Neural progenitor cell (in vitro differentiated cells): ENCODE measurements around the gene CFAP45. TPM values are rescaled to one million over a fixed set of nuclear protein-coding genes. Genes with fewer than 3 reads are reported as not detected.

Experiments used
- DNase-seq: peaks from one replicate; pipeline ENCODE4 v3.0.0-alpha.2; 2016; ENCODE audit warnings: low spot score
- H2AFZ ChIP-seq: fragments of 200-600 bp; sonication (generic); replicated peaks from 2 replicates; pipeline ENCODE4 v1.6.1; 2016; ENCODE audit warnings: antibody characterized with exemption
- H3F3A ChIP-seq: fragments of 200-600 bp; sonication (generic); 2 replicates; pipeline ENCODE4 v1.6.1; 2016; ENCODE audit warnings: antibody characterized with exemption, low read depth
- H3K27ac ChIP-seq: fragments of 200-600 bp; sonication (generic); 2 replicates; pipeline ENCODE4 v1.5.1; 2016; ENCODE audit warnings: mild to moderate bottlenecking
- H3K27me3 ChIP-seq: fragments of 200-600 bp; sonication (generic); 2 replicates; pipeline ENCODE4 v1.6.1; 2016; ENCODE audit warnings: mild to moderate bottlenecking, moderate library complexity
- H3K36me3 ChIP-seq: fragments of 200-600 bp; sonication (generic); 2 replicates; pipeline ENCODE4 v1.5.1; 2016
- H3K4me1 ChIP-seq: fragments of 200-600 bp; sonication (generic); 2 replicates; pipeline ENCODE4 v1.6.1; 2016; ENCODE audit warnings: mixed run types
- H3K4me2 ChIP-seq: fragments of 200-600 bp; sonication (generic); 2 replicates; pipeline ENCODE4 v1.6.1; 2016
- H3K4me3 ChIP-seq: fragments of 200-600 bp; sonication (generic); 2 replicates; pipeline ENCODE4 v1.5.1; 2016
- H3K79me2 ChIP-seq: fragments of 200-600 bp; sonication (generic); 2 replicates; pipeline ENCODE4 v1.6.1; 2016; ENCODE audit warnings: low read depth
- H3K9ac ChIP-seq: fragments of 200-600 bp; sonication (generic); 2 replicates; pipeline ENCODE4 v1.6.1; 2016
- H3K9me3 ChIP-seq: fragments of 200-600 bp; sonication (generic); 2 replicates; pipeline ENCODE4 v1.5.1; 2016; ENCODE audit warnings: low read depth
- H4K20me1 ChIP-seq: fragments of 200-600 bp; sonication (generic); 2 replicates; pipeline ENCODE4 v1.6.1; 2016; ENCODE audit warnings: low read depth
- H3K27ac Mint-ChIP-seq: 3 replicates; pipeline ENCODE4 v1.8.0; 2021; ENCODE audit warnings: mixed read lengths
- H3K27me3 Mint-ChIP-seq: 2 replicates; pipeline ENCODE4 v1.8.0; 2022; ENCODE audit warnings: low read depth, mild to moderate bottlenecking, inconsistent platforms, moderate library complexity, mixed read lengths; ENCODE audit not compliant: insufficient read depth
- H3K36me3 Mint-ChIP-seq: 3 replicates; pipeline ENCODE4 v1.8.0; 2021; ENCODE audit warnings: mixed read lengths
- H3K4me1 Mint-ChIP-seq: 3 replicates; pipeline ENCODE4 v1.8.0; 2021; ENCODE audit warnings: mixed read lengths
- H3K4me3 Mint-ChIP-seq: 3 replicates; pipeline ENCODE4 v1.8.0; 2021; ENCODE audit warnings: mild to moderate bottlenecking, moderate library complexity, mixed read lengths
- H3K9me3 Mint-ChIP-seq: 3 replicates; pipeline ENCODE4 v1.8.0; 2020; ENCODE audit warnings: mixed read lengths
- CTCF ChIP-seq: fragments of 200-600 bp; sonication (generic); IDR thresholded peaks from 2 replicates; pipeline ENCODE4 v1.5.1; 2017; ENCODE audit warnings: antibody characterized with exemption, mild to moderate bottlenecking
- EZH2 ChIP-seq: fragments of 200-600 bp; sonication (generic); IDR thresholded peaks from 2 replicates; pipeline ENCODE4 v1.6.1; 2017; ENCODE audit warnings: antibody characterized with exemption, mild to moderate bottlenecking, moderate library complexity
- EZH2phosphoT487 ChIP-seq: fragments of 200-600 bp; sonication (generic); IDR thresholded peaks from 2 replicates; pipeline ENCODE4 v1.6.1; 2017; ENCODE audit warnings: antibody characterized with exemption
- total RNA-seq: library from RNA; depleted of rRNA; stranded (reverse); fragments of >200 nt; gene quantifications from 2 replicates; pipeline ENCODE4 v1.2.3, GENCODE V29; 2015; ENCODE audit warnings: low replicate concordance

CFAP45 gene
- not detected in 2 replicates for total RNA-seq

- peak within 1 kb of the TSS; percentile 87 for H2AFZ ChIP-seq
Measured at GRCh38 chr1:159900086-159900680, at the start of gene CFAP45. TSS of gene CFAP45 (minus strand) at chr1:159900165. CDS start at chr1:159900098, 67 bp downstream.

GRCh38 chr1:159949123-159949522 lies 49.2 kb upstream of the CFAP45 start:
- H3K27ac ChIP-seq: no peak overlapping the region
- Mint-ChIP-seq H3K36me3 (peaks cover 2% of the 10 kb centered on the region), H3K4me1 (peaks cover 15% of the 10 kb centered on the region), H3K27ac (no peak overlapping the region), H3K27me3 (peaks cover 15% of the 10 kb centered on the region), H3K4me3 (no peak overlapping the region), H3K9me3 (no peaks in the 10 kb centered on the region)
- TF ChIP-seq EZH2phosphoT487: no peak
- no peak for TF ChIP-seq EZH2
- no peak for TF ChIP-seq CTCF
- no peaks in the 10 kb centered on the region for H3K27me3 ChIP-seq
- no peak overlapping the region for H3K4me3 ChIP-seq
- peaks cover 11% of the 10 kb centered on the region for H3K79me2 ChIP-seq
- peaks cover 16% of the 10 kb centered on the region for H3K4me1 ChIP-seq
- no peaks in the 10 kb centered on the region for H3K36me3 ChIP-seq
- H3K9me3 ChIP-seq: no peaks in the 10 kb centered on the region
- H3K4me2 ChIP-seq: no peak overlapping the region
- DNase-seq: no peak
- no peaks in the 10 kb centered on the region for H4K20me1 ChIP-seq
- no peak overlapping the region for H2AFZ ChIP-seq
- no peak overlapping the region for H3K9ac ChIP-seq
- H3F3A ChIP-seq: peaks cover 4% of the 10 kb centered on the region

More at GRCh38 chr1:159900086-159900680, at the start of gene CFAP45:
- H3K27me3 ChIP-seq: peaks cover 18% of the 10 kb centered on the region
- H3K36me3 ChIP-seq: no peaks in the 10 kb centered on the region
- no peak within 1 kb of the TSS for H3K9ac ChIP-seq
- peak within 1 kb of the TSS; percentile 67 for H3K4me2 ChIP-seq
- Mint-ChIP-seq H3K4me3 (peak within 1 kb of the TSS; percentile 70), H3K4me1 (peaks cover 19% of the 10 kb centered on the region), H3K36me3 (no peaks in the 10 kb centered on the region), H3K9me3 (peaks cover 9% of the 10 kb centered on the region), H3K27me3 (peaks cover 14% of the 10 kb centered on the region), H3K27ac (peak within 1 kb of the TSS; percentile 93)
- no peaks in the 10 kb centered on the region for H4K20me1 ChIP-seq
- no peaks in the 10 kb centered on the region for H3K79me2 ChIP-seq
- peaks cover 9% of the 10 kb centered on the region for H3K4me1 ChIP-seq
- no peak within 1 kb of the TSS for H3K27ac ChIP-seq
- peak; percentile 98 for DNase-seq
- H3K9me3 ChIP-seq: no peaks in the 10 kb centered on the region
- peak within 1 kb of the TSS; percentile 25 for H3K4me3 ChIP-seq
- TF ChIP-seq EZH2: no peak
- no peak for TF ChIP-seq CTCF
- TF ChIP-seq EZH2phosphoT487: no peak
- peaks cover 14% of the 10 kb centered on the region for H3F3A ChIP-seq

- H3K4me1 ChIP-seq: peaks cover 25% of the 10 kb centered on the region
- H3K4me1 Mint-ChIP-seq: peaks cover 24% of the 10 kb centered on the region
- no peak overlapping the region for H2AFZ ChIP-seq
- H3K27ac ChIP-seq: no peak overlapping the region
- peaks cover 2% of the 10 kb centered on the region for H3K36me3 Mint-ChIP-seq
- no peaks in the 10 kb centered on the region for H3K9me3 ChIP-seq
- H3K9me3 Mint-ChIP-seq: no peaks in the 10 kb centered on the region
- H3K4me2 ChIP-seq: no peak overlapping the region
- DNase-seq: no peak
- TF ChIP-seq CTCF (no peak), EZH2phosphoT487 (no peak), EZH2 (no peak)
- no peaks in the 10 kb centered on the region for H3K27me3 ChIP-seq
- no peaks in the 10 kb centered on the region for H4K20me1 ChIP-seq
- H3F3A ChIP-seq: peaks cover 4% of the 10 kb centered on the region
- H3K4me3 ChIP-seq: no peak overlapping the region
- peak overlapping the region; percentile 50 for H3K4me3 Mint-ChIP-seq
- H3K27ac Mint-ChIP-seq: no peak overlapping the region
- H3K27me3 Mint-ChIP-seq: peaks cover 12% of the 10 kb centered on the region
- H3K79me2 ChIP-seq: peaks cover 21% of the 10 kb centered on the region
- no peak overlapping the region for H3K9ac ChIP-seq
- H3K36me3 ChIP-seq: no peaks in the 10 kb centered on the region
Measured at GRCh38 chr1:159947942-159948341, 48.0 kb upstream of the CFAP45 start.
